ENCODE data around the gene SASH3. TPM values are rescaled to one million over a fixed set of nuclear protein-coding genes. Genes with fewer than 3 reads are reported as not detected.

SASH3 gene
- total and polyA plus RNA-seq, 2 donors (not counting 1 experiment from before 2014, with no cell fraction given), result not detected

DNA sequence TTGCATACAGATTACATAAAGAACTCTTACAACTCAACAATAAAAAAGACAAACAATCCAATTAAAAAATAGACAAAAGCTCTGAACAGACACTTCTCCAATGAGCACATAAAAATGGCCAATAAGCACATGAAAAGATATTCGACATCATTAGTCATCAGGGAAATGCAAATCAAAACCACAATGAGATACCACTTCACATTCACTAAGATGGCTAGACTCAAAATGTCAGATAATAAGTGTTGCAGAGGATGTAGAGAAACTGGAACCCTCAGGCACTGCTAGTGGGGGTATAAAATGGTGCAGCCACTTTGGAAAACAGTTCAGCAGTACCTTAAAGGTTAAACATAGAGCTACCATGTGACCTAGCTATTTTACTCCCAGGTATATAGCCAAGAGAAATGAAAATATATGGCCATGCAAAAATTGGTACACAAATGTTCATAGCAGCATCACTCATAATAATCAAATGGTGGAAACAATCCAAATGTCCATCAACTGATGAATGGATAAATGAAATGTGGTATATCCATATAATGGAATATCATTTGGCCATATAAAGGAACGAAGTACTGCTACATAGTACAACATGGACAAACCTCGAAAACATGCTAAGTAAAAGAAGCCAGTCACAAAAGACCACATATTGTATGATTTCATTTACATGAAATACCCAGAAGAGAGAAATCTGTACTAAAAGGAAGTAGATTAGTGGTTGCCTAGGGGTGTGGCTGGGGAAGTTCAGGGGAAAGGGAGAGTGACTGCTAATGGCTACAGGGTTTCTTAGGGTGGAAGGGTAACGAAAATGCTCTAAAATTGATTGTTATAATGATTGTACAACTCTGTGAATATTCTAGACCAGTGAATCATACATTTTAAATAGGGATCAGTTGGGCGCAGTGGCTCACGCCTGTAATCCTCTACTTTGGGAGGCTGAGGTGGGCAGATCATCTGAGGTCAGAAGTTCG lies 29.4 kb downstream of the SASH3 start:
- peak in 1 of 2 donors; percentile 47 for DNase-seq (ENCODE audit: low read depth in 2 of 2)
- Histone ChIP-seq H3K9me3 (ENCODE audit: control insufficient read depth, insufficient read depth, low read depth, low read length) (no peaks in the 10 kb centered on the region), H3K4me3 (replicated peaks in 1 of 4; ENCODE audit: control extremely low read depth in 1 of 4, insufficient read depth in 1 of 4, low read depth in 3 of 4, low read length in 4 of 4) (no peak overlapping the region), H3K4me2 (ENCODE audit: extremely low read depth, insufficient read depth, low read length) (no peak overlapping the region), H3K4me1 (ENCODE audit: control insufficient read depth, extremely low read depth, insufficient read depth, low read length) (no peaks in the 10 kb centered on the region), H3K27ac (ENCODE audit: insufficient read depth, low read length) (no peak overlapping the region), H3K27me3 (ENCODE audit: control insufficient read depth, insufficient read depth, low read length) (no peaks in the 10 kb centered on the region), H3K79me2 (ENCODE audit: control insufficient read depth, insufficient read depth, low read length) (no peaks in the 10 kb centered on the region), H3K36me3 (ENCODE audit: control insufficient read depth, insufficient read depth, low read length) (peaks cover 2% of the 10 kb centered on the region), H4K20me1 (ENCODE audit: control insufficient read depth, extremely low read depth, insufficient read depth, low read length) (no peaks in the 10 kb centered on the region), H2AFZ (ENCODE audit: low read length) (no peak overlapping the region), H3K9ac (ENCODE audit: insufficient read depth, low read length) (no peak overlapping the region)
- TF ChIP-seq, protein P1, sequence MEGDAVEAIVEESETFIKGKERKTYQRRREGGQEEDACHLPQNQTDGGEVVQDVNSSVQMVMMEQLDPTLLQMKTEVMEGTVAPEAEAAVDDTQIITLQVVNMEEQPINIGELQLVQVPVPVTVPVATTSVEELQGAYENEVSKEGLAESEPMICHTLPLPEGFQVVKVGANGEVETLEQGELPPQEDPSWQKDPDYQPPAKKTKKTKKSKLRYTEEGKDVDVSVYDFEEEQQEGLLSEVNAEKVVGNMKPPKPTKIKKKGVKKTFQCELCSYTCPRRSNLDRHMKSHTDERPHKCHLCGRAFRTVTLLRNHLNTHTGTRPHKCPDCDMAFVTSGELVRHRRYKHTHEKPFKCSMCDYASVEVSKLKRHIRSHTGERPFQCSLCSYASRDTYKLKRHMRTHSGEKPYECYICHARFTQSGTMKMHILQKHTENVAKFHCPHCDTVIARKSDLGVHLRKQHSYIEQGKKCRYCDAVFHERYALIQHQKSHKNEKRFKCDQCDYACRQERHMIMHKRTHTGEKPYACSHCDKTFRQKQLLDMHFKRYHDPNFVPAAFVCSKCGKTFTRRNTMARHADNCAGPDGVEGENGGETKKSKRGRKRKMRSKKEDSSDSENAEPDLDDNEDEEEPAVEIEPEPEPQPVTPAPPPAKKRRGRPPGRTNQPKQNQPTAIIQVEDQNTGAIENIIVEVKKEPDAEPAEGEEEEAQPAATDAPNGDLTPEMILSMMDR (conservative IDR thresholded peaks at IDR 0.05 in 1 of 2, IDR thresholded peaks at IDR 0.05 in 1 of 2; ENCODE audit: low read depth in 1 of 2, low read length in 2 of 2), result no peak
- TF ChIP-seq EZH2 (IDR thresholded peaks at IDR 0.05; ENCODE audit: low read length, missing control alignments), result no peak

DNA sequence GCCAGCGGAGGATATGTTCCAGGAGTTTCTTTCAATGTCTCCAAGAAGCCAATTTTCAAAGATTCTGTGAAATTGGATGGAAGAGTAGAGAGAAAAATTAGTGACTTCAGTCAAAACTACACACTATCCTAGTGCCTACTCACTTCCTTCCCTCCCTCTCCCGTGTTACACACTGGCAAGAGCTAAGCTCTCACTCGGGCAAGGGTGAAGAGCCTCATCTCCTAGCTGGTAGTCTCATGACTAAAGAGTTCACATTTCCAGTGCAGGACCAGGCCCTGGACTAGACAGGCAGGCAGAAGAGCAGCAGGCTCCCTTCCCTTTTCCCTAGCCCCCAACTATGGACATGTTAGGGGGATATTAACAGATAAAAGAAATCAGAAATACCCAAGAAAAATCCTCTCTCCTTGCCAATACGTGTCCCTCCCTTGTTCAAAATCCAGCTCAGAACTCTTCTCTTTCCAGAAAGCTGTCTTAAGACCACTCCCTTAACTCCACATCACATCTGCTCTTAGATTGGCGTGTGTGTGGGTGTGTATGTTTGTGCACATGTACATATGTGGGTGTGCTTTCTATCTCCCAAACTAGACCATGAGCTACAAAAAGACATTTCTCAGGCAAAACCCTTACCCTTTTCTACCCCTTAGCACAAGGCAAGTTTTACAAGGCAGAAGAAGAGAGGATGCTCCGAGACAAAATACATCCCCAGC lies 34.1 kb downstream of the SASH3 start:
- H2AFZ ChIP-seq (ENCODE audit: low read length), result no peak overlapping the region
- H3K79me2 ChIP-seq (ENCODE audit: control insufficient read depth, insufficient read depth, low read length), result no peaks in the 10 kb centered on the region
- no peaks in the 10 kb centered on the region for H3K9me3 ChIP-seq (ENCODE audit: control insufficient read depth, insufficient read depth, low read depth, low read length)
- H4K20me1 ChIP-seq (ENCODE audit: control insufficient read depth, extremely low read depth, insufficient read depth, low read length), result no peaks in the 10 kb centered on the region
- no peak overlapping the region for H3K4me2 ChIP-seq (ENCODE audit: extremely low read depth, insufficient read depth, low read length)
- H3K9ac ChIP-seq (ENCODE audit: insufficient read depth, low read length), result no peak overlapping the region
- peaks cover 2% of the 10 kb centered on the region for H3K36me3 ChIP-seq (ENCODE audit: control insufficient read depth, insufficient read depth, low read length)
- DNase-seq (ENCODE audit: low read depth in 2 of 2), result no peak
- no peak overlapping the region for H3K4me3 ChIP-seq (replicated peaks in 1 of 4; ENCODE audit: control extremely low read depth in 1 of 4, insufficient read depth in 1 of 4, low read depth in 3 of 4, low read length in 4 of 4)
- no peak for TF ChIP-seq EZH2 (IDR thresholded peaks at IDR 0.05; ENCODE audit: low read length, missing control alignments)
- H3K4me1 ChIP-seq (ENCODE audit: control insufficient read depth, extremely low read depth, insufficient read depth, low read length), result no peaks in the 10 kb centered on the region
- no peak overlapping the region for H3K27ac ChIP-seq (ENCODE audit: insufficient read depth, low read length)
- H3K27me3 ChIP-seq (ENCODE audit: control insufficient read depth, insufficient read depth, low read length), result no peaks in the 10 kb centered on the region

DNA sequence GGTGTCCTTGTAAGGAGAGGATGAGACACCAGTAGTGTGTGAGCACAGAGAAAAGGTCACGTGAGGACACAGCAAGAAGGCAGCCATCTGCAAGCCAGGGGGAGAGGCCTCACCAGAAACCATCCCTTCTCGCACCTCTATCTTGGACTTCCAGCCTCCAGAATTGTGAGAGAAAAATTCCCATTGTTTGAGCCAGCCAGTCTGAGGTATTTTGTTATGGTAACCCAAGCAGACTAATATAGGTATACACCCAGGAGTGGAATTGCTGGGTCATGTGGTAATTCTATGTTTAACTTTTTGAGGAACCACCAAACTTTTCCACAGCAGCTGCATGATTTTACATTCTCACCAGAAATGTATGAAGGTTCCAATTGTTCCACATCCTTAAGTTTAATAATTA lies 38.4 kb downstream of the SASH3 start:
- Histone ChIP-seq H3K9ac (ENCODE audit: insufficient read depth, low read length) (no peak overlapping the region), H3K9me3 (ENCODE audit: control insufficient read depth, insufficient read depth, low read depth, low read length) (no peaks in the 10 kb centered on the region), H3K79me2 (ENCODE audit: control insufficient read depth, insufficient read depth, low read length) (no peaks in the 10 kb centered on the region), H3K27me3 (ENCODE audit: control insufficient read depth, insufficient read depth, low read length) (no peaks in the 10 kb centered on the region), H4K20me1 (ENCODE audit: control insufficient read depth, extremely low read depth, insufficient read depth, low read length) (no peaks in the 10 kb centered on the region), H3K27ac (ENCODE audit: insufficient read depth, low read length) (no peak overlapping the region), H3K36me3 (ENCODE audit: control insufficient read depth, insufficient read depth, low read length) (peaks cover 2% of the 10 kb centered on the region), H3K4me3 (replicated peaks in 1 of 4; ENCODE audit: control extremely low read depth in 1 of 4, insufficient read depth in 1 of 4, low read depth in 3 of 4, low read length in 4 of 4) (no peak overlapping the region), H3K4me2 (ENCODE audit: extremely low read depth, insufficient read depth, low read length) (no peak overlapping the region), H3K4me1 (ENCODE audit: control insufficient read depth, extremely low read depth, insufficient read depth, low read length) (no peaks in the 10 kb centered on the region), H2AFZ (ENCODE audit: low read length) (no peak overlapping the region)
- TF ChIP-seq, protein P1 (conservative IDR thresholded peaks at IDR 0.05 in 1 of 2, IDR thresholded peaks at IDR 0.05 in 1 of 2; ENCODE audit: low read depth in 1 of 2, low read length in 2 of 2), result no peak
- TF ChIP-seq EZH2 (IDR thresholded peaks at IDR 0.05; ENCODE audit: low read length, missing control alignments), result no peak
- DNase-seq (ENCODE audit: low read depth in 2 of 2), result peak in 1 of 2 donors; percentile 16

All from fibroblast of lung (primary cell).